ENCODE results near the gene TMEM52.

Gene TMEM52

GRCh38 chr1:1963570-1963969 lies 44.5 kb upstream of the TMEM52 start:
- WGBS (ENCODE audit: extremely low coverage, insufficient coverage, low lambda C conversion rate), result no CpG with 5 or more reads among the region's 17 CpGs
- H2BK120ac ChIP-seq (ENCODE audit: low read depth, low read length), result no peak overlapping the region
- no peak overlapping the region for H3K9ac ChIP-seq (ENCODE audit: low read length)
- H3K27ac ChIP-seq (ENCODE audit: low read depth, low read length), result no peak overlapping the region
- H4K8ac ChIP-seq (ENCODE audit: low read depth, low read length), result no peak overlapping the region
- H3K79me2 ChIP-seq (ENCODE audit: control insufficient read depth, insufficient read depth, low read length), result no peaks in the 10 kb centered on the region
- peaks cover 3% of the 10 kb centered on the region for H3K4me1 ChIP-seq (ENCODE audit: control insufficient read depth, low read depth, low read length)
- H2AK5ac ChIP-seq (ENCODE audit: low read length), result no peak overlapping the region
- no peak for DNase-seq
- no peaks in the 10 kb centered on the region for H3K27me3 ChIP-seq (ENCODE audit: insufficient read depth, low read length, poor library complexity)
- H3K4me2 ChIP-seq (ENCODE audit: low read length), result no peak overlapping the region
- no peak overlapping the region for H2BK5ac ChIP-seq (ENCODE audit: low read length)
- no peak overlapping the region for H3K18ac ChIP-seq (ENCODE audit: low read length)
- H3K79me1 ChIP-seq (ENCODE audit: low read length), result no peaks in the 10 kb centered on the region
- H3K36me3 ChIP-seq (ENCODE audit: control insufficient read depth, insufficient read depth, low read length), result no peaks in the 10 kb centered on the region
- no peak overlapping the region for H3K56ac ChIP-seq (ENCODE audit: low read length)
- H3K4ac ChIP-seq (ENCODE audit: low read depth, low read length), result no peak overlapping the region
- H2BK15ac ChIP-seq (replicated peaks; ENCODE audit: low read depth), result no peak overlapping the region
- H3K23ac ChIP-seq (ENCODE audit: low read length), result no peak overlapping the region
- H4K5ac ChIP-seq (ENCODE audit: low read length), result no peak overlapping the region
- H3K4me3 ChIP-seq (ENCODE audit: low read length), result no peak overlapping the region

- H3K36me3 ChIP-seq (ENCODE audit: control insufficient read depth, insufficient read depth, low read length), result no peaks in the 10 kb centered on the region
- H3K18ac ChIP-seq (ENCODE audit: low read length), result no peak overlapping the region
- H4K8ac ChIP-seq (ENCODE audit: low read depth, low read length), result no peak overlapping the region
- DNase-seq, result no peak
- no CpG with 5 or more reads among the region's 2 CpGs for WGBS (ENCODE audit: extremely low coverage, insufficient coverage, low lambda C conversion rate)
- H4K5ac ChIP-seq (ENCODE audit: low read length), result no peak overlapping the region
- no peak overlapping the region for H2BK120ac ChIP-seq (ENCODE audit: low read depth, low read length)
- no peak overlapping the region for H3K23ac ChIP-seq (ENCODE audit: low read length)
- no peak overlapping the region for H3K9ac ChIP-seq (ENCODE audit: low read length)
- no peak overlapping the region for H2BK5ac ChIP-seq (ENCODE audit: low read length)
- H3K56ac ChIP-seq (ENCODE audit: low read length), result no peak overlapping the region
- H3K4me1 ChIP-seq (ENCODE audit: control insufficient read depth, low read depth, low read length), result peaks cover 3% of the 10 kb centered on the region
- no peaks in the 10 kb centered on the region for H3K79me1 ChIP-seq (ENCODE audit: low read length)
- H2AK5ac ChIP-seq (ENCODE audit: low read length), result no peak overlapping the region
- H3K27ac ChIP-seq (ENCODE audit: low read depth, low read length), result no peak overlapping the region
- no peaks in the 10 kb centered on the region for H3K79me2 ChIP-seq (ENCODE audit: control insufficient read depth, insufficient read depth, low read length)
- H3K27me3 ChIP-seq (ENCODE audit: insufficient read depth, low read length, poor library complexity), result no peaks in the 10 kb centered on the region
- no peak overlapping the region for H3K4me3 ChIP-seq (ENCODE audit: low read length)
- H3K4me2 ChIP-seq (ENCODE audit: low read length), result no peak overlapping the region
- no peak overlapping the region for H3K4ac ChIP-seq (ENCODE audit: low read depth, low read length)
- no peak overlapping the region for H2BK15ac ChIP-seq (replicated peaks; ENCODE audit: low read depth)
Observed at GRCh38 chr1:1962752-1963151, 43.7 kb upstream of the TMEM52 start.

GRCh38 chr1:1960480-1961196 lies 41.6 kb upstream of the TMEM52 start:
- Histone ChIP-seq H4K5ac (ENCODE audit: low read length) (no peak overlapping the region), H3K18ac (ENCODE audit: low read length) (peak overlapping the region; percentile 11), H3K79me2 (ENCODE audit: control insufficient read depth, insufficient read depth, low read length) (no peaks in the 10 kb centered on the region), H2AK5ac (ENCODE audit: low read length) (no peak overlapping the region), H3K79me1 (ENCODE audit: low read length) (no peaks in the 10 kb centered on the region), H2BK5ac (ENCODE audit: low read length) (no peak overlapping the region), H3K4me2 (ENCODE audit: low read length) (no peak overlapping the region), H3K27ac (ENCODE audit: low read depth, low read length) (no peak overlapping the region), H3K56ac (ENCODE audit: low read length) (no peak overlapping the region), H4K8ac (ENCODE audit: low read depth, low read length) (no peak overlapping the region), H3K9ac (ENCODE audit: low read length) (no peak overlapping the region), H2BK15ac (replicated peaks; ENCODE audit: low read depth) (no peak overlapping the region), H3K27me3 (ENCODE audit: insufficient read depth, low read length, poor library complexity) (no peaks in the 10 kb centered on the region), H3K4me3 (ENCODE audit: low read length) (no peak overlapping the region), H3K4ac (ENCODE audit: low read depth, low read length) (no peak overlapping the region), H2BK120ac (ENCODE audit: low read depth, low read length) (no peak overlapping the region), H3K36me3 (ENCODE audit: control insufficient read depth, insufficient read depth, low read length) (no peaks in the 10 kb centered on the region), H3K23ac (ENCODE audit: low read length) (no peak overlapping the region), H3K4me1 (ENCODE audit: control insufficient read depth, low read depth, low read length) (peaks cover 3% of the 10 kb centered on the region)
- no peak for DNase-seq
- WGBS (ENCODE audit: extremely low coverage, insufficient coverage, low lambda C conversion rate), result no CpG with 5 or more reads among the region's 17 CpGs

GRCh38 chr1:1959840-1960479 lies 40.9 kb upstream of the TMEM52 start:
- no peak overlapping the region for H4K5ac ChIP-seq (ENCODE audit: low read length)
- H3K18ac ChIP-seq (ENCODE audit: low read length), result no peak overlapping the region
- H3K4me1 ChIP-seq (ENCODE audit: control insufficient read depth, low read depth, low read length), result peaks cover 3% of the 10 kb centered on the region
- no peak overlapping the region for H3K27ac ChIP-seq (ENCODE audit: low read depth, low read length)
- no peak overlapping the region for H3K4me3 ChIP-seq (ENCODE audit: low read length)
- H3K36me3 ChIP-seq (ENCODE audit: control insufficient read depth, insufficient read depth, low read length), result no peaks in the 10 kb centered on the region
- H2AK5ac ChIP-seq (ENCODE audit: low read length), result no peak overlapping the region
- H3K79me2 ChIP-seq (ENCODE audit: control insufficient read depth, insufficient read depth, low read length), result no peaks in the 10 kb centered on the region
- H2BK5ac ChIP-seq (ENCODE audit: low read length), result no peak overlapping the region
- no peak overlapping the region for H4K8ac ChIP-seq (ENCODE audit: low read depth, low read length)
- H3K9ac ChIP-seq (ENCODE audit: low read length), result peak overlapping the region; percentile 41
- no peak overlapping the region for H2BK15ac ChIP-seq (replicated peaks; ENCODE audit: low read depth)
- H3K79me1 ChIP-seq (ENCODE audit: low read length), result no peaks in the 10 kb centered on the region
- H2BK120ac ChIP-seq (ENCODE audit: low read depth, low read length), result no peak overlapping the region
- no peak overlapping the region for H3K23ac ChIP-seq (ENCODE audit: low read length)
- H3K4ac ChIP-seq (ENCODE audit: low read depth, low read length), result no peak overlapping the region
- peak overlapping the region; percentile 72 for H3K4me2 ChIP-seq (ENCODE audit: low read length)
- peak; percentile 95 for DNase-seq
- WGBS (ENCODE audit: extremely low coverage, insufficient coverage, low lambda C conversion rate), result no CpG with 5 or more reads among the region's 23 CpGs
- H3K56ac ChIP-seq (ENCODE audit: low read length), result peak overlapping the region; percentile 78
- no peaks in the 10 kb centered on the region for H3K27me3 ChIP-seq (ENCODE audit: insufficient read depth, low read length, poor library complexity)

GRCh38 chr1:1959459-1959839 lies 40.4 kb upstream of the TMEM52 start:
- no peaks in the 10 kb centered on the region for H3K36me3 ChIP-seq (ENCODE audit: control insufficient read depth, insufficient read depth, low read length)
- WGBS (ENCODE audit: extremely low coverage, insufficient coverage, low lambda C conversion rate), result no CpG with 5 or more reads among the region's 12 CpGs

More at GRCh38 chr1:1959459-1959839, 40.4 kb upstream of the TMEM52 start:
- Histone ChIP-seq H2BK15ac (replicated peaks; ENCODE audit: low read depth) (no peak overlapping the region), H3K4me2 (ENCODE audit: low read length) (no peak overlapping the region), H3K9ac (ENCODE audit: low read length) (no peak overlapping the region), H3K18ac (ENCODE audit: low read length) (no peak overlapping the region), H3K23ac (ENCODE audit: low read length) (no peak overlapping the region), H2AK5ac (ENCODE audit: low read length) (no peak overlapping the region), H3K4me1 (ENCODE audit: control insufficient read depth, low read depth, low read length) (peaks cover 3% of the 10 kb centered on the region), H2BK120ac (ENCODE audit: low read depth, low read length) (no peak overlapping the region), H3K4ac (ENCODE audit: low read depth, low read length) (no peak overlapping the region), H3K4me3 (ENCODE audit: low read length) (no peak overlapping the region), H3K27me3 (ENCODE audit: insufficient read depth, low read length, poor library complexity) (no peaks in the 10 kb centered on the region), H4K5ac (ENCODE audit: low read length) (no peak overlapping the region), H3K27ac (ENCODE audit: low read depth, low read length) (no peak overlapping the region), H3K56ac (ENCODE audit: low read length) (no peak overlapping the region), H4K8ac (ENCODE audit: low read depth, low read length) (no peak overlapping the region), H3K79me2 (ENCODE audit: control insufficient read depth, insufficient read depth, low read length) (no peaks in the 10 kb centered on the region), H3K79me1 (ENCODE audit: low read length) (no peaks in the 10 kb centered on the region), H2BK5ac (ENCODE audit: low read length) (no peak overlapping the region)
- DNase-seq, result no peak
